Epithelial cell of proximal tubule (primary cell): Measurements from ENCODE around the gene AGFG2. TPM values are rescaled to one million over a fixed set of nuclear protein-coding genes. Genes with fewer than 3 reads are reported as not detected.

Experiments used
- DNase-seq: peaks from one replicate; pipeline ENCODE4 v3.0.0-alpha.2; 2011; ENCODE audit warnings: low read depth
- H3K4me3 ChIP-seq: 2 replicates; pipeline ENCODE4 v1.5.1; 2011; ENCODE audit warnings: low read depth, mild to moderate bottlenecking, low read length
- total RNA-seq: library from RNA; depleted of rRNA; stranded (reverse); fragments of >200 nt; gene quantifications from 2 replicates; pipeline ENCODE4 v1.2.3, GENCODE V29; 2015
- TF ChIP-seq, protein P1 (sequence below): conservative IDR thresholded peaks from 2 replicates; pipeline ENCODE4 v1.5.1; 2012; ENCODE audit warnings: low read depth, mild to moderate bottlenecking, low read length

The AGFG2 gene
- total RNA-seq, 1 donor from 2014 or later: 10.9 TPM

DNA sequence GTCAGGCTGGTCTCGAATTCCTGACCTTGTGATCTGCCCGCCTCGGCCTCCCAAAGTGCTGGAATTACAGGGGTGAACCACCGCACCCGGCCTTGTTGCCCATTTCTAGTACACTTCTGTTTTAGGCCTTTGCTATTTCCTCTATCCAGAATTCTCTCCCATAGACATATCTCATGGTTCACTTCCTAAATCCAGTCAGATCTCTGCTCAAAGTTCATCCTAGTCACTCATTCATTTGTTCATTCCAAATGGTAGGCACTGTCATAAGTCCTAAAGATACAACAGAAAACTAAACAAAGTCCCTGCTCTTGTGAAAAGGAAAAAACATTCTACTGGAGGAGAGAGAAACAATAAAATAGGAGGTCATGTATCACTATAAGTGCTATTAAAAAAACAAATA lies 71.0 kb downstream of the AGFG2 start:
- no peak for DNase-seq
- no peak overlapping the region for H3K4me3 ChIP-seq
- TF ChIP-seq, protein P1, sequence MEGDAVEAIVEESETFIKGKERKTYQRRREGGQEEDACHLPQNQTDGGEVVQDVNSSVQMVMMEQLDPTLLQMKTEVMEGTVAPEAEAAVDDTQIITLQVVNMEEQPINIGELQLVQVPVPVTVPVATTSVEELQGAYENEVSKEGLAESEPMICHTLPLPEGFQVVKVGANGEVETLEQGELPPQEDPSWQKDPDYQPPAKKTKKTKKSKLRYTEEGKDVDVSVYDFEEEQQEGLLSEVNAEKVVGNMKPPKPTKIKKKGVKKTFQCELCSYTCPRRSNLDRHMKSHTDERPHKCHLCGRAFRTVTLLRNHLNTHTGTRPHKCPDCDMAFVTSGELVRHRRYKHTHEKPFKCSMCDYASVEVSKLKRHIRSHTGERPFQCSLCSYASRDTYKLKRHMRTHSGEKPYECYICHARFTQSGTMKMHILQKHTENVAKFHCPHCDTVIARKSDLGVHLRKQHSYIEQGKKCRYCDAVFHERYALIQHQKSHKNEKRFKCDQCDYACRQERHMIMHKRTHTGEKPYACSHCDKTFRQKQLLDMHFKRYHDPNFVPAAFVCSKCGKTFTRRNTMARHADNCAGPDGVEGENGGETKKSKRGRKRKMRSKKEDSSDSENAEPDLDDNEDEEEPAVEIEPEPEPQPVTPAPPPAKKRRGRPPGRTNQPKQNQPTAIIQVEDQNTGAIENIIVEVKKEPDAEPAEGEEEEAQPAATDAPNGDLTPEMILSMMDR: no peak

DNA sequence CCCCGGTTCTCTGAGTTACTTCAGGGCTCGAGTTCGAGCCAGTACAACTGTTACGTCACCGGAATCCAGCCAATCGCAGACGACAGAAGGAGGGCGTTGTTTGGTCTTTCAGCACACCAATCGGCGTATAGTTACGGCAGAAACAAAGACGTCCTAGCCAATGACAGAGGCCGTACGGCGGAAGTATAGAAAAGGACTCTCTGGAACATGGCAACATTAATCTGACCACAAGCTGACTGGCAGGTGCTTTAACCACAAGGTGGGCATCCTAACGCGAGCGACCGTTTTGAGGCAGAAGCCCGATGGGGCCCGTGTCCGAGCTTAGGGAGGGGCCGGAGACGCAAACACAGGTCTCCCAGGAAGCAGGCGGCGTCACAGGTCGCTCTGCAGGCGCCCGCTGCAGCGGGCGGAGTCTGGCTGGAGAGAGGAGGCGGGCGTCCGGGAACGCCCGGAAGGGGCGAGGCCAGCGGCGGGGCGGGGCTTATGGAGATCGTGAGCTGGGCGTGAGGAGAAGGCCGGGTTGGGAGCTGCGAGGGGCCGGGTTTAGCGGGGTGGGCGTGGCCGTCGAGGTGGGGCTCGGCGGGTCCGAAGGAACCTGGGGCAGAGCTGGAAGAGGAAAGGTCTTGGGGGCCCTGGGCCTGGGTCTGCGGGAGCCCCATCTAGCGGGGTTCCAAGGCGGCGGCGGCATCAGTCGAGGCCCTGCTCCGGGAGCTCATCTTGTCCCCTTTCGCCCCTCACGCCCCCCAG lies 73.2 kb downstream of the AGFG2 start, which contains the start of gene MOSPD3:
TSS of gene MOSPD3 (plus strand) at position 558 of the 747 bp plus-strand sequence. CDS start 252 bp downstream, outside the sequence.
- peak; percentile 96 for DNase-seq
- peak within 1 kb of the TSS; percentile 98 for H3K4me3 ChIP-seq
- TF ChIP-seq, protein P1: no peak

DNA sequence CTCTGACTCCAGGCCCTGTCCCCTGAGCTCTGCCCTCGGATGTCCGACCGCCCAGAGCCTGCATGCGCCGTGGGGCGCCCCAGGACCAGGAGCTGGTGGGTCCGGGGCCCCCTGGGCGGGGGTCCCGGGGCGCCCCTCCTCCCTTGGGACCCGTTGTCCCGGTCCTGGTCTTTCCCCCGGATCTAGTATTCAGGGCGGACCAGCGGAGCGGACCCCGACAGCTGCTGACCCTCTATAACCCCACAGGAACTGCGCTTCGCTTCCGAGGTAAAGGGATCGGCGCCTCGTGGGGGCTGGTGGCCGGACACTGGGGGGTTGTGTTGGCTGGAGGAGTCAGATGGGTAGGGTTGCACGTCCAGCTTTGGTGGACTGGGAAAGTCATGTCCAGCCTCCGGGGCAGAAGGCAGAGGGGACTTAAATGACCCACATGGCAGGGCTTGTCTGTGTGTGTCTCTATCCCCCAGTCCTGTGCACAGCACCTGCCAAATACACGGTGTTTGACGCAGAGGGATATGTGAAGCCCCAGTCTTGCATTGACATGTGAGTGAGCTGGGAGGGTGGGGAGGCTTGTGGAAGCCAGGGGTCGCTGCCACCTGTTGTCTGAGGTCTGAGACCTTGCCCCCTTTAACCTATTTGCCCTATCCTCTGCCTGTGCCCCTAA lies 73.9 kb downstream of the AGFG2 start:
- DNase-seq: no peak
- peak overlapping the region; percentile 98 for H3K4me3 ChIP-seq
- TF ChIP-seq, protein P1: peak; percentile 29

DNA sequence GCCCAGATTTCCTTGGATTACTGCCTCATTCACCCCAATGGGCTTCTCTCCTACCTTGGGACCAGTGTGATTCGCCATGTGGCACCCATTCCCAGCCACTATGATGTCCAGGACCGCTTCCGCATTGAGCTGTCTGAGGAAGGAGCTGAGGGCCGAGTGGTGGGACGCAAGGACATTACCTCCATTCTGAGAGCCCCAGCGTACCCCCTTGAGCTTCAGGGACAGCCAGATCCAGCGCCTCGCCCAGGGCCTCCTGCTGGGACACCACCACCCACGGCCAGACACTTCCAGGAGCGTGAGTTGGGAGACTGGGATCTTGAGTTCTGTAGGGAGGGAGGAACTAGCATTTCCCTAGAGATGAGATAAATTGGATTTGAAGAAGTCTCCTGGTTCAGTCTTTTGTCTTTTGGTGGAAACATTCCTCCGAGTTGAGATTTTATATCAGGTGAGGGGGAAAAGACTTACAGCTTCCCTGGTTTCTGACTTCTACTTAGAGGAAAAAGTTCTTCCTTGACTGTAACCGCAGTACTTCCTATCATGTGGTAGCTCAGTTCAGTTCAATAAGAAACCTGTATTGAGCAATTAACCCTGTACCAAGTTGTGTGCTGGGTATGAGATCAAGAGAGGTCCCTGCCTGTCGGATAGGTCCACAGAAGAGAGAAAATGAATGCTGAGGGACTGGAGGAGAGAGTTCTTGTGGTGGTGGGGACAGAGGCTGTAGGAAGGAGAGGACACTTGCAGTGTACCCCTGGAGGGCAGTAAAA lies 74.6 kb downstream of the AGFG2 start:
- TF ChIP-seq, protein P1: no peak
- DNase-seq: no peak
- peak overlapping the region; percentile 98 for H3K4me3 ChIP-seq

DNA sequence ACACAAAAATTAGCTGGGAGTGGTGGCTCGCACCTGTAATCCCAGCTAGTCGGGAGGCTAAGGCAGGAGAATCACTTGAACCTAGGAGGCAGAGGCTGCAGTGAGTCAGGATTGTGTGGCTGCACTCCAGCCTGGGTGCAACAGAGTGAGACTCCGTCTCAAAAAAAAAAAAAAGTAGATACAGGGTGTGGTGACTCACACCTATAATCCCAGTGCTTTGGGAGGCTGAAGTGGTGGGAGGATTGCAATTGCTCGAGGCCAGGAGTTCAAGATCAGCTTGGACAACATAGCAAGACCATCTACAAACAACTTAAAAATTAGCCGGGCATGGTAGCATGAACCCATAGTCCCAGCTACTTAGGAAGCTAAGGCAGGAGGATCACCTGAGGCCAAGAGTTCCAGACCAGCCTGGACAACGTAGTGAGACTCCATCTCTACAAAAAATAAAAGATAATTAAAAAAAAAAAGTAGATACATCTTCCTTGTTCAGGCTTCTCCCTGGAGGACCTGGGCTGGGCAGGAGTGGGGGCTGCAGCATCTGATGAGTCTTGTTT lies 75.4 kb downstream of the AGFG2 start:
- no peak overlapping the region for H3K4me3 ChIP-seq
- no peak for DNase-seq
- TF ChIP-seq, protein P1: no peak

Other genes starting within 250 kb of the AGFG2 start
- not detected in 2 replicates for gene SPDYE3, start 231.5 kb upstream of the AGFG2 start, total RNA-seq
- 14.3 and 14.5 TPM in 2 replicates for gene PILRB, start 181.1 kb upstream of the AGFG2 start, total RNA-seq
- not detected in 2 replicates for gene PILRA, start 165.7 kb upstream of the AGFG2 start, total RNA-seq
- gene ZCWPW1, start 110.5 kb upstream of the AGFG2 start, total RNA-seq: 0.65 and 3.8 TPM in 2 replicates
- gene MEPCE, start 109.4 kb upstream of the AGFG2 start, total RNA-seq: 26.5 and 34.1 TPM in 2 replicates
- 78.6 and 127 TPM in 2 replicates for gene PPP1R35, start 102.7 kb upstream of the AGFG2 start, total RNA-seq
- 0.65 TPM in 1 of 2 replicates, not detected in the other for gene SPACDR, start 74.9 kb upstream of the AGFG2 start, total RNA-seq
- 36.6 and 45.4 TPM in 2 replicates for gene TSC22D4, start 60.0 kb upstream of the AGFG2 start, total RNA-seq
- gene NYAP1, start 55.3 kb upstream of the AGFG2 start, total RNA-seq: 0.72 and 1.2 TPM in 2 replicates
- gene SAP25, start 34.7 kb downstream of the AGFG2 start, total RNA-seq: 1.7 TPM in 1 of 2 replicates, not detected in the other
- 36.8 and 62.0 TPM in 2 replicates for gene LRCH4, start 46.9 kb downstream of the AGFG2 start, total RNA-seq
- gene FBXO24, start 47.1 kb downstream of the AGFG2 start, total RNA-seq: 0.80 and 1.0 TPM in 2 replicates
- gene PCOLCE, start 63.2 kb downstream of the AGFG2 start, total RNA-seq: 1.4 and 4.4 TPM in 2 replicates
- gene MOSPD3, start 73.3 kb downstream of the AGFG2 start, total RNA-seq: 12.1 and 17.0 TPM in 2 replicates
- gene TFR2, start 102.3 kb downstream of the AGFG2 start, total RNA-seq: 1.1 and 5.9 TPM in 2 replicates
- gene ACTL6B, start 117.2 kb downstream of the AGFG2 start, total RNA-seq: not detected in 2 replicates
- 245 and 295 TPM in 2 replicates for gene GNB2, start 134.5 kb downstream of the AGFG2 start, total RNA-seq
- 8.5 and 14.1 TPM in 2 replicates for gene GIGYF1, start 155.0 kb downstream of the AGFG2 start, total RNA-seq
- gene POP7, start 166.9 kb downstream of the AGFG2 start, total RNA-seq: 42.7 and 79.3 TPM in 2 replicates
- gene EPO, start 181.3 kb downstream of the AGFG2 start, total RNA-seq: not detected in 2 replicates
- not detected in 2 replicates for gene ZAN, start 194.4 kb downstream of the AGFG2 start, total RNA-seq